NT2/D1 (cell line): Measurements from ENCODE around the gene ZC3H4.

Experiments used
- DNase-seq: peaks from one replicate; pipeline ENCODE4 v3.0.0-alpha.2; 2011; ENCODE audit warnings: low read depth, low spot score
- H3K27me3 ChIP-seq: 2 replicates; pipeline ENCODE4 v1.6.0; 2011; ENCODE audit warnings: mild to moderate bottlenecking; ENCODE audit not compliant: insufficient read length, insufficient read depth
- H3K36me3 ChIP-seq: 2 replicates; pipeline ENCODE4 v1.6.1; 2011; ENCODE audit warnings: mild to moderate bottlenecking, low read length, mixed read lengths; ENCODE audit not compliant: insufficient read depth, insufficient read length
- H3K4me1 ChIP-seq: 2 replicates; pipeline ENCODE4 v1.5.1; 2011; ENCODE audit not compliant: insufficient read depth, insufficient read length
- H3K4me3 ChIP-seq: 2 replicates; pipeline ENCODE4 v1.5.1; 2011; ENCODE audit warnings: low read depth; ENCODE audit not compliant: insufficient read length
- H3K9ac ChIP-seq: 2 replicates; pipeline ENCODE4 v1.6.0; 2011; ENCODE audit warnings: low read depth; ENCODE audit not compliant: insufficient read length
- H3K9me3 ChIP-seq: 2 replicates; pipeline ENCODE4 v1.5.1; 2011; ENCODE audit warnings: mild to moderate bottlenecking, low read length; ENCODE audit not compliant: insufficient read depth
- SUZ12 ChIP-seq: IDR thresholded peaks from 2 replicates; pipeline ENCODE4 v1.6.1; 2011; ENCODE audit not compliant: insufficient read length, insufficient read depth; ENCODE audit errors: extremely low read depth
- YY1 ChIP-seq: IDR thresholded peaks from 2 replicates; pipeline ENCODE4 v1.6.1; 2011; ENCODE audit not compliant: insufficient read length, insufficient read depth
- ZNF274 ChIP-seq: IDR thresholded peaks from 2 replicates; pipeline ENCODE4 v1.6.1; 2011; ENCODE audit warnings: mild to moderate bottlenecking, low read depth, low read length

The ZC3H4 gene

DNA sequence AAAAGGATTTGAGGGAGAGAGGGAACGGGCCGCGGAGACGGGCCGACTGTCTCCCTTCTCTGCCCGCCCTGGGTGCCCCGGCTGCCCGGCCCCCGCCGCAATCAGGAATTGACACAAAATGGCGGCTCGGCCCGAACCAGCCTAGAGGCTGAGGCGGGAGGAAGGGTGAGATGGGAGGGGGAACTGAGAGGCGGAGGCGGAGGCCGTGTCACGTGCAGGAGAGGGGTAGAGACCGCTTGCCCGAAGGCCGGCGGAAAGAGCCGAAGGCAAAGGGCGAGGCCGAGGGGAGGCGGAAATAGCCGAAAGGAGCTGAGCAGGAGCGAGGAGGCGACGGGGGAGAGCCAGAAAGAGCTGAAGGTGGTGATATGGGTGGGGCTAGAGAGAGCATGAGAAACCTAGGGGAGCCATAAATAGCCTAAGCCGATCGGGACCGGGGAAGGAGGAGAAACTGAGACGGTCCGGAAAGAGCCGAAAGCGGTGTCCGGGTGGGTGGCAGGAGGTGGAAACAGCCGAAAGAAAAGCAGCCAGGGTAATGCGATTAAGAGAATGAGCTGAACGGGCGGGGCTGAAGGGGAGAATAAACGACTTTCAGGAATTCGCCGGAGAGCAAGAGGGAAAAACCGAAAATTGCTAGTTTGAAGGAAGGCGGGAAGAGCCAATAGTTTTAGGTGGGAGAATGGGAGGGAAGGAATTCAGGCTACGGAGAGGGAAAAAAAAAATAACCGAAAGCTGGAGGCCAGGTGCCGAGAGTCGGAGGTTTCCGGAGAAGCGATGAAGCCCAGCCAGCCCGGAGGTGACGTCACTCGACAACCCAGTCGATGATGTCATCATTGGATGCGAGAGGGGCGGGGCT lies at the start of gene ZC3H4:
Gene ZC3H4, minus strand, starts transcription at position 780 of the 853 bp plus-strand sequence. CDS start 1,192 bp downstream, outside the sequence.
- Histone ChIP-seq H3K27me3 (no peaks in the 10 kb centered on the region), H3K4me1 (no peaks in the 10 kb centered on the region), H3K9me3 (no peaks in the 10 kb centered on the region), H3K36me3 (peaks cover 14% of the 10 kb centered on the region), H3K9ac (peak within 1 kb of the TSS; percentile 98), H3K4me3 (peak within 1 kb of the TSS; percentile 57)
- peak; percentile 94 for DNase-seq
- TF ChIP-seq SUZ12, result no peak
- peak; percentile 72 for TF ChIP-seq YY1
- no peak for TF ChIP-seq ZNF274

DNA sequence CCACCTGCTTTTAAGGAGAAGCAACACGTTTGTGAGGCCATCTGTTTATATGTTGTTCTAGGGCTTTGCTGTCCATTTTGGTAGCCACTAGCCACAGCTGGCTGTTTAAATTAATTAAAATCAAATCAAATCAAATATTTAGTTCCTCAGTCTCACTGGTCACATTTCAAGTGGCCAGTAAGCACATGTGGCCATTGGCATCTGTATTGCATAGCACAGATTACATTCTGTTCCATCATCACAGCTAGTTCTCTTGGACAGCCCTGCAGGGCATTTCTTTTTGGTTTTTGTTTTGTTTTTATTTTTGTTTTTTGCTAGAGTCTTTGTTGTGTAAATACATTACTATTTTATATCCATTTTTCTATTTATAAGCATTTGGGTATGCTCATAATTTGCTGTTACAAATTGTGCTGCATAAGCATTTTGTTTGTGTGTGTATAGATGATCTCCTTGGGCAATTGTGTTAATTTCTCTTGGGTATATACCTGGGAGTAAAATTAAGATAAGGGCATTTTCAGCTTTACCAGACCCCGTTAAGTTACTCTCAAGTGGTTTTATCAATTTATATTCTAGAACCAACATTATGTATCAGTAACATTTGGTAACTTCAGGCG lies 48.4 kb upstream of the ZC3H4 start:
- no peak overlapping the region for H3K4me3 ChIP-seq
- peaks cover 49% of the 10 kb centered on the region for H3K36me3 ChIP-seq
- H3K27me3 ChIP-seq, result no peaks in the 10 kb centered on the region
- H3K9ac ChIP-seq, result no peak overlapping the region
- no peaks in the 10 kb centered on the region for H3K9me3 ChIP-seq
- TF ChIP-seq SUZ12, result no peak
- no peak for TF ChIP-seq ZNF274
- no peak for TF ChIP-seq YY1
- no peak for DNase-seq
- peaks cover 3% of the 10 kb centered on the region for H3K4me1 ChIP-seq

DNA sequence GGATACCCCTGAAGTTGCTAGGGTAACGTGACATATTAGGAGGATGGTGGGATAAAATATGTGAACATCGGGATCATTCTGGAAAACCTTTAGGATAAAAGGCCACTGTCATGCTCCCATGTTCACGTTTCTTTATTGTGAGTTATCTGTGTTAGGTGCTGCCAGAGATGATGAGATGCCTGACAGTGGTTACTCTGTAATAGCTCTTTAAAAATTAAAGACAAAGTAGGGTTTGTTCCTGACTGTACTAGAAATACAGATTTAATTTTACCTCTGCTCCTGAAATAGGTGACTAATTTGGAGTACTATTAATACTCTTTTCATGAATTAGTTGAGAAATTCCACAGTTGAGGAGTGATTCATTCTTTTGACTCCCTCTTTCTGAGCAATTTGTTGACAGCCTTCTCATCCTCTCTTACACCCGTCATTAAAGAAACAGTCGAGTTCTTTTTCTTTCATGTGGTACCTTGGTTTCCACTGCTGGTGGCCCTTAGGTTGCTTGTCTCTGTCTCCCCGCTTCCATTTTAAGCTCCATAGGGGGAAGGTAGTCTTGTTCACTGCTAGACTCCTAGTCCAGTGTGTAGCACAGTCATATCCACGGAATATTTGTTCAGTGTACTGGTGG lies 45.4 kb upstream of the ZC3H4 start:
- DNase-seq, result no peak
- Histone ChIP-seq H3K4me3 (no peak overlapping the region), H3K27me3 (no peaks in the 10 kb centered on the region), H3K9ac (peak overlapping the region; percentile 75), H3K4me1 (peaks cover 5% of the 10 kb centered on the region), H3K9me3 (no peaks in the 10 kb centered on the region), H3K36me3 (peaks cover 54% of the 10 kb centered on the region)
- TF ChIP-seq ZNF274 (no peak), SUZ12 (no peak), YY1 (no peak)

DNA sequence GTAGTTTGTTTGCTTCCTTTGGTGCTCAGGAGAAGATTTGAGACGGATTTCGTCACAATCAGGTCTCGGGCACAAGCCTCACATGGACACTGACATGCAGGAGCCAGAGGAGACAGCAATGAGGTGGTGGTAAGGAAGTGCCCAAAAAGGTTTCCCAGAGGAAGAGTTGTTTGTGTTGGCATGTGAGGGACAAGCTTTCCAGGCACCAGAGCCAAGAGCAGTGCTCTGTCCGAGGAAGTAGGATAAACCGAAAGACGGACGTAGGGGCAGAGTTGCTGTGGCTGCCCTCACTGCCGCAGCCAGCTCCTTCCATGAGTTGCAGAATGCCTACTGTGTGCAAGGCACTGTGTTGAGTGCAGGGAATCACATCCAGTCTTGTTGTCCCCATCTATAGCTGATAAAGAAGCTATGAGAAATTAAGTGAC lies 44.8 kb upstream of the ZC3H4 start:
- Histone ChIP-seq H3K4me1 (peaks cover 5% of the 10 kb centered on the region), H3K9me3 (no peaks in the 10 kb centered on the region), H3K27me3 (no peaks in the 10 kb centered on the region), H3K4me3 (no peak overlapping the region), H3K36me3 (peaks cover 58% of the 10 kb centered on the region), H3K9ac (peak overlapping the region; percentile 75)
- TF ChIP-seq YY1 (no peak), ZNF274 (no peak), SUZ12 (no peak)
- no peak for DNase-seq

DNA sequence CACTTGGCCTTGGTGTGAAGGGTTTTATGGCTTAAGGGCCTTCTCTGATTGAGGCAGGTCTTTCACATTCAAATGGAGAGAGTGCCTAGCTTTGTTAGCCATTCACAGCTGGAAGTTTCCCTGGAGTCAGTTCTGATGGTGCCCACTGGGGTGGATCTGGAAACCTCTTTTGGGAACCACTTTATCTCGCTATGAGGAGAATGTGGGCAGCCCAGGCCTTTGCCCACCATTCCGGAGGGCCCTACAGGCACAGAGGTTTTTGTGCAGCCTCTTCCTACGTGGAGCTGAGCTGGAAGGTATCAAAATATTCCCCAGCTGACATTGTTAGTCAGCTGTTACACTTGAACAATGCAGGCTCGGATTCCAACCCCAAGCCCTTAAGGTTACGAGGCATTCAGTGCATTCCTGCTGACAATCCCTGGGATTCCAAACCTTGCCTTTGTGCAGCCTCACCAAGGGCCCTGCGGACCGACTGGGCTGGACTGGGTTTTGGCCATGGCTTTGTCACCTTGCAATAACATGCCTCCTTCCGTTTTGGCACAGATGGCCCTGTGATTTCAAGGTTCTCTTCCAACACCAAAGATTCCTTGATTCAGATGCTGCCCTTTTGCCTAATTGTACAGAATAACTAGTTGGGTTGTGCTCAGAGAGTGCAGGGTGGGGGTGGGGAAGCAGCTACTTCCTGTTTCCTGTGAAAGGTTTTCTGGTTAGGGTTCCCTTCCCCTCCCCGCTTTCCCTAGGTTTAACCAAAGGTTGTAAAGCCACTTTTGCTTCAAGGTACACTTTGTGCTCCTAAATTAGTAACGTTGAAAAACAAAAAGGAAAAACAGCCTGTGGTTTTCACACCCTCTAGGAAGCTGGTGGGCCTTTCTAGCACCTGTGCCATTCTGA lies 44.1 kb upstream of the ZC3H4 start:
- Histone ChIP-seq H3K9me3 (no peaks in the 10 kb centered on the region), H3K36me3 (peaks cover 63% of the 10 kb centered on the region), H3K4me3 (no peak overlapping the region), H3K4me1 (peaks cover 5% of the 10 kb centered on the region), H3K27me3 (no peaks in the 10 kb centered on the region), H3K9ac (peak overlapping the region; percentile 75)
- peak; percentile 85 for DNase-seq
- no peak for TF ChIP-seq ZNF274
- TF ChIP-seq YY1, result no peak
- TF ChIP-seq SUZ12, result no peak

DNA sequence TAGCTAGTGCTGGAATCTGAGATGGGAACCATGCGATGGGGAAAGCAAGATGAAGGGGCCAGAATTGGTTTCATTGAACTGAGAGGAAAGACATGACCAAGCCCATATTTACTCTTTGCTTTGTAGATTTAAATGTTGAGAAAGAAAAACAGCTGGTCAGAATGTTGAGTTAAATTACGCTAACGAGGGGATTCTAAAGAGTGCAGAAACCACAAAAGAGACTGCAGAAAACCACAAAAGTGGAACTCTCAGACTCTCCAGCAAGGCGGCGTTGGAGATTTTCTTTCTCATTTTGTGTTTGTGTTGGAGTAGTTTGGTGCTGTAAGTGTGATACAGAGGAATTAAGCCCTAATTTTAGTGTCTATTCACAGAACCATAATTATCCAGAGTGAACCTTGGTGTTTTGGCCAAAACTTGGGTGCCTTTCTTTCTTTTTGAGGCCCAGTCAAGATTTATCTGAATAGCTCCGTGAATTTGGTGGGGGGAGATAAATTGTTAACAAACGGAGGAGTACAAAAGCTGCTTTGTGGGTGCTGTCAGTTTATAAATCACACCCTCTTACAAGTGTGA lies 43.4 kb upstream of the ZC3H4 start:
- Histone ChIP-seq H3K4me1 (peaks cover 5% of the 10 kb centered on the region), H3K9ac (no peak overlapping the region), H3K36me3 (peaks cover 65% of the 10 kb centered on the region), H3K9me3 (no peaks in the 10 kb centered on the region), H3K4me3 (no peak overlapping the region), H3K27me3 (no peaks in the 10 kb centered on the region)
- no peak for DNase-seq
- no peak for TF ChIP-seq ZNF274
- no peak for TF ChIP-seq YY1
- no peak for TF ChIP-seq SUZ12
